ENCODE results near the gene DBNDD1.

DBNDD1 gene

GRCh38 chr16:90018652-90019542 is at the start of gene DBNDD1:
Gene DBNDD1, minus strand, starts transcription at chr16:90019456. Its CDS starts 115 bp downstream, at chr16:90019341.
- Histone ChIP-seq H3K9me3 (ENCODE audit: control insufficient read depth, insufficient read depth, low read depth, low read length) (no peaks in the 10 kb centered on the region), H3K4me3 (ENCODE audit: low read depth, low read length) (peak within 1 kb of the TSS; percentile 48), H3K4me1 (ENCODE audit: control insufficient read depth, insufficient read depth, low read length) (peaks cover 20% of the 10 kb centered on the region), H3K36me3 (ENCODE audit: control insufficient read depth in 2 of 2, insufficient read depth in 1 of 2, low read length in 2 of 2) (peaks cover 0 to 13% of the 10 kb centered on the region in 2 experiments; a peak in 2 of 3 replicates), H3K27ac (ENCODE audit: extremely low read depth, low read depth, low read length) (peak within 1 kb of the TSS; percentile 84)
- POLR2A ChIA-PET, result interaction anchor here (1.1 to 3.3 kb wide), 5 partner anchors 14 to 97 kb away, joined by 3 to 14 read pairs (median 3); partner anchors contain the start of gene TUBB3
- CTCF ChIA-PET, result interaction anchor here (0.6 to 1.7 kb wide), 7 partner anchors 20 to 453 kb away, joined by 3 to 6 read pairs (median 3); partner anchors contain the start of gene MC1R
- peak; percentile 83 for TF ChIP-seq PATZ1 (tag by site-specific recombination; IDR thresholded peaks at IDR 0.05)
- peak; percentile 13; the same call in 1 of the 2 replicates for TF ChIP-seq ZNF843 (tag by site-specific recombination; IDR thresholded peaks at IDR 0.05)
- TF ChIP-seq, protein P1, sequence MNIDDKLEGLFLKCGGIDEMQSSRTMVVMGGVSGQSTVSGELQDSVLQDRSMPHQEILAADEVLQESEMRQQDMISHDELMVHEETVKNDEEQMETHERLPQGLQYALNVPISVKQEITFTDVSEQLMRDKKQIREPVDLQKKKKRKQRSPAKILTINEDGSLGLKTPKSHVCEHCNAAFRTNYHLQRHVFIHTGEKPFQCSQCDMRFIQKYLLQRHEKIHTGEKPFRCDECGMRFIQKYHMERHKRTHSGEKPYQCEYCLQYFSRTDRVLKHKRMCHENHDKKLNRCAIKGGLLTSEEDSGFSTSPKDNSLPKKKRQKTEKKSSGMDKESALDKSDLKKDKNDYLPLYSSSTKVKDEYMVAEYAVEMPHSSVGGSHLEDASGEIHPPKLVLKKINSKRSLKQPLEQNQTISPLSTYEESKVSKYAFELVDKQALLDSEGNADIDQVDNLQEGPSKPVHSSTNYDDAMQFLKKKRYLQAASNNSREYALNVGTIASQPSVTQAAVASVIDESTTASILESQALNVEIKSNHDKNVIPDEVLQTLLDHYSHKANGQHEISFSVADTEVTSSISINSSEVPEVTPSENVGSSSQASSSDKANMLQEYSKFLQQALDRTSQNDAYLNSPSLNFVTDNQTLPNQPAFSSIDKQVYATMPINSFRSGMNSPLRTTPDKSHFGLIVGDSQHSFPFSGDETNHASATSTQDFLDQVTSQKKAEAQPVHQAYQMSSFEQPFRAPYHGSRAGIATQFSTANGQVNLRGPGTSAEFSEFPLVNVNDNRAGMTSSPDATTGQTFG (tag by site-specific recombination; IDR thresholded peaks at IDR 0.05; ENCODE audit: borderline replicate concordance), result no peak
- TF ChIP-seq KLF1 (tag by site-specific recombination; IDR thresholded peaks at IDR 0.05), result 0 out of 2 replicates have a peak, but pooled peaks have one; percentile 10
- no peak for TF ChIP-seq ZNF707 (tag by site-specific recombination; IDR thresholded peaks at IDR 0.05)
- TF ChIP-seq ZNF416 (tag by site-specific recombination; IDR thresholded peaks at IDR 0.05), result no peak
- TF ChIP-seq KLF9 (tag by site-specific recombination; IDR thresholded peaks at IDR 0.05; ENCODE audit: low read depth), result peak; percentile 52
- TF ChIP-seq TCF7L2 (IDR thresholded peaks at IDR 0.05; ENCODE audit: borderline replicate concordance, low read depth, low read length), result no peak
- TF ChIP-seq ZNF366 (tag by site-specific recombination; conservative IDR thresholded peaks at IDR 0.05), result no peak
- TF ChIP-seq WT1 (tag by site-specific recombination; IDR thresholded peaks at IDR 0.05), result no peak
- no peak for TF ChIP-seq CTCF (tag by site-specific recombination; IDR thresholded peaks at IDR 0.05)
- TF ChIP-seq ZNF138 (tag by site-specific recombination; IDR thresholded peaks at IDR 0.05; ENCODE audit: borderline replicate concordance), result no peak
- TF ChIP-seq SP7 (tag by site-specific recombination; IDR thresholded peaks at IDR 0.05), result no peak
- TF ChIP-seq KLF7 (tag by site-specific recombination; IDR thresholded peaks at IDR 0.05; ENCODE audit: borderline replicate concordance), result no peak
- TF ChIP-seq, protein P2, sequence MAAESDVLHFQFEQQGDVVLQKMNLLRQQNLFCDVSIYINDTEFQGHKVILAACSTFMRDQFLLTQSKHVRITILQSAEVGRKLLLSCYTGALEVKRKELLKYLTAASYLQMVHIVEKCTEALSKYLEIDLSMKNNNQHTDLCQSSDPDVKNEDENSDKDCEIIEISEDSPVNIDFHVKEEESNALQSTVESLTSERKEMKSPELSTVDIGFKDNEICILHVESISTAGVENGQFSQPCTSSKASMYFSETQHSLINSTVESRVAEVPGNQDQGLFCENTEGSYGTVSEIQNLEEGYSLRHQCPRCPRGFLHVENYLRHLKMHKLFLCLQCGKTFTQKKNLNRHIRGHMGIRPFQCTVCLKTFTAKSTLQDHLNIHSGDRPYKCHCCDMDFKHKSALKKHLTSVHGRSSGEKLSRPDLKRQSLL (tag by site-specific recombination; IDR thresholded peaks at IDR 0.05), result peak; percentile 40; the same call in 1 of the 2 replicates
- TF ChIP-seq IKZF3 (tag by site-specific recombination; IDR thresholded peaks at IDR 0.05), result 0 out of 2 replicates have a peak, but pooled peaks have one; percentile 48
- TF ChIP-seq ZBTB10 (tag by site-specific recombination; IDR thresholded peaks at IDR 0.05), result 0 out of 2 replicates have a peak, but pooled peaks have one; percentile 30
- TF ChIP-seq ZBTB17 (tag by site-specific recombination; IDR thresholded peaks at IDR 0.05), result peak; percentile 77
- peak; percentile 66 for TF ChIP-seq GLIS2 (tag by site-specific recombination; IDR thresholded peaks at IDR 0.05)
- peak; percentile 87 for TF ChIP-seq ZBTB20 (tag by site-specific recombination; IDR thresholded peaks at IDR 0.05)
- peak; percentile 71 for TF ChIP-seq ZBTB8A (tag by site-specific recombination; IDR thresholded peaks at IDR 0.05)
- TF ChIP-seq, protein P3, sequence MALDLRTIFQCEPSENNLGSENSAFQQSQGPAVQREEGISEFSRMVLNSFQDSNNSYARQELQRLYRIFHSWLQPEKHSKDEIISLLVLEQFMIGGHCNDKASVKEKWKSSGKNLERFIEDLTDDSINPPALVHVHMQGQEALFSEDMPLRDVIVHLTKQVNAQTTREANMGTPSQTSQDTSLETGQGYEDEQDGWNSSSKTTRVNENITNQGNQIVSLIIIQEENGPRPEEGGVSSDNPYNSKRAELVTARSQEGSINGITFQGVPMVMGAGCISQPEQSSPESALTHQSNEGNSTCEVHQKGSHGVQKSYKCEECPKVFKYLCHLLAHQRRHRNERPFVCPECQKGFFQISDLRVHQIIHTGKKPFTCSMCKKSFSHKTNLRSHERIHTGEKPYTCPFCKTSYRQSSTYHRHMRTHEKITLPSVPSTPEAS (tag by site-specific recombination; IDR thresholded peaks at IDR 0.05), result no peak
- TF ChIP-seq, protein P4, sequence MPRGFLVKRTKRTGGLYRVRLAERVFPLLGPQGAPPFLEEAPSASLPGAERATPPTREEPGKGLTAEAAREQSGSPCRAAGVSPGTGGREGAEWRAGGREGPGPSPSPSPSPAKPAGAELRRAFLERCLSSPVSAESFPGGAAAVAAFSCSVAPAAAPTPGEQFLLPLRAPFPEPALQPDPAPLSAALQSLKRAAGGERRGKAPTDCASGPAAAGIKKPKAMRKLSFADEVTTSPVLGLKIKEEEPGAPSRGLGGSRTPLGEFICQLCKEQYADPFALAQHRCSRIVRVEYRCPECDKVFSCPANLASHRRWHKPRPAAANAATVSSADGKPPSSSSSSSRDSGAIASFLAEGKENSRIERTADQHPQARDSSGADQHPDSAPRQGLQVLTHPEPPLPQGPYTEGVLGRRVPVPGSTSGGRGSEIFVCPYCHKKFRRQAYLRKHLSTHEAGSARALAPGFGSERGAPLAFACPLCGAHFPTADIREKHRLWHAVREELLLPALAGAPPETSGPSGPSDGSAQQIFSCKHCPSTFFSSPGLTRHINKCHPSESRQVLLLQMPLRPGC (tag by site-specific recombination; IDR thresholded peaks at IDR 0.05), result no peak

Measured in HEK293 (cell line).